GM10266 (cell line): ENCODE data around the gene PDGFC.

Experiments used
- DNase-seq: peaks from one replicate; pipeline ENCODE4 v3.0.0; 2012; ENCODE audit errors: extremely low spot score
- TF ChIP-seq, protein P1 (sequence below): IDR thresholded peaks from 2 replicates; pipeline ENCODE4 v1.5.1; 2012; ENCODE audit warnings: mild to moderate bottlenecking, low read depth; ENCODE audit not compliant: control insufficient read depth, insufficient read depth; ENCODE audit errors: missing control alignments

PDGFC gene

GRCh38 chr4:156952078-156952759, 19.4 kb downstream of the PDGFC start:
- TF ChIP-seq, protein P1, sequence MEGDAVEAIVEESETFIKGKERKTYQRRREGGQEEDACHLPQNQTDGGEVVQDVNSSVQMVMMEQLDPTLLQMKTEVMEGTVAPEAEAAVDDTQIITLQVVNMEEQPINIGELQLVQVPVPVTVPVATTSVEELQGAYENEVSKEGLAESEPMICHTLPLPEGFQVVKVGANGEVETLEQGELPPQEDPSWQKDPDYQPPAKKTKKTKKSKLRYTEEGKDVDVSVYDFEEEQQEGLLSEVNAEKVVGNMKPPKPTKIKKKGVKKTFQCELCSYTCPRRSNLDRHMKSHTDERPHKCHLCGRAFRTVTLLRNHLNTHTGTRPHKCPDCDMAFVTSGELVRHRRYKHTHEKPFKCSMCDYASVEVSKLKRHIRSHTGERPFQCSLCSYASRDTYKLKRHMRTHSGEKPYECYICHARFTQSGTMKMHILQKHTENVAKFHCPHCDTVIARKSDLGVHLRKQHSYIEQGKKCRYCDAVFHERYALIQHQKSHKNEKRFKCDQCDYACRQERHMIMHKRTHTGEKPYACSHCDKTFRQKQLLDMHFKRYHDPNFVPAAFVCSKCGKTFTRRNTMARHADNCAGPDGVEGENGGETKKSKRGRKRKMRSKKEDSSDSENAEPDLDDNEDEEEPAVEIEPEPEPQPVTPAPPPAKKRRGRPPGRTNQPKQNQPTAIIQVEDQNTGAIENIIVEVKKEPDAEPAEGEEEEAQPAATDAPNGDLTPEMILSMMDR: no peak

GRCh38 chr4:156950948-156951347, 20.7 kb downstream of the PDGFC start:
- DNase-seq: no peak
- TF ChIP-seq, protein P1: no peak

More at GRCh38 chr4:156952078-156952759, 19.4 kb downstream of the PDGFC start:
- no peak for DNase-seq

GRCh38 chr4:156950090-156950489, 21.5 kb downstream of the PDGFC start:
- TF ChIP-seq, protein P1: no peak
- no peak for DNase-seq

- TF ChIP-seq, protein P1: no peak
- no peak for DNase-seq
Measured at GRCh38 chr4:156949373-156949814, 22.2 kb downstream of the PDGFC start.

GRCh38 chr4:156948738-156949137, 22.9 kb downstream of the PDGFC start:
- DNase-seq: no peak
- TF ChIP-seq, protein P1: no peak

- DNase-seq: no peak
- TF ChIP-seq, protein P1: no peak
Measured at GRCh38 chr4:156948133-156948532, 23.5 kb downstream of the PDGFC start.
